Neural cell (in vitro differentiated cells): ENCODE measurements around the gene CD164L2.

Source experiments
- CTCF ChIP-seq: fragments of 450-650 bp; IDR thresholded peaks from 2 replicates; pipeline ENCODE4 v1.5.1; 2014; ENCODE audit warnings: antibody characterized with exemption, mild to moderate bottlenecking, moderate library complexity; ENCODE audit not compliant: poor library complexity, severe bottlenecking
- EP300 ChIP-seq: fragments of 450-650 bp; conservative IDR thresholded peaks from 2 replicates; pipeline ENCODE4 v1.6.1; 2014; ENCODE audit warnings: antibody characterized with exemption, mild to moderate bottlenecking, moderate library complexity; ENCODE audit not compliant: poor library complexity, severe bottlenecking
- EZH2 ChIP-seq: fragments of 200-600, 300-800 bp; shearing (Covaris generic), sonication (generic); IDR thresholded peaks from 2 replicates; pipeline ENCODE4 v1.6.1; 2014; ENCODE audit warnings: antibody characterized with exemption, low read length, borderline replicate concordance, mild to moderate bottlenecking; ENCODE audit not compliant: insufficient read depth, poor library complexity, severe bottlenecking
- MXI1 ChIP-seq: fragments of 450-650 bp; conservative IDR thresholded peaks from 2 replicates; pipeline ENCODE4 v1.6.1; 2014; ENCODE audit warnings: antibody characterized with exemption, mild to moderate bottlenecking; ENCODE audit not compliant: poor library complexity, severe bottlenecking
- POLR2AphosphoS5 ChIP-seq: IDR thresholded peaks from 2 replicates; pipeline ENCODE4 v1.6.1; 2012
- RAD21 ChIP-seq: fragments of 450-650 bp; conservative IDR thresholded peaks from 2 replicates; pipeline ENCODE4 v1.6.1; 2014; ENCODE audit warnings: antibody characterized with exemption, mild to moderate bottlenecking, moderate library complexity
- SMC3 ChIP-seq: fragments of 450-650 bp; conservative IDR thresholded peaks from 2 replicates; pipeline ENCODE4 v1.6.1; 2014; ENCODE audit warnings: antibody characterized with exemption, mild to moderate bottlenecking, moderate library complexity; ENCODE audit not compliant: poor library complexity
- TAF1 ChIP-seq: IDR thresholded peaks from 2 replicates; pipeline ENCODE4 v1.6.1; 2012; ENCODE audit warnings: low read depth

- TF ChIP-seq POLR2AphosphoS5, result no peak
- TF ChIP-seq CTCF, result peak; percentile 90
- peak; percentile 90 for TF ChIP-seq SMC3
- TF ChIP-seq RAD21, result peak; percentile 82
- no peak for TF ChIP-seq EP300
- TF ChIP-seq MXI1, result no peak
- TF ChIP-seq TAF1, result no peak
- no peak for TF ChIP-seq EZH2
Measured at GRCh38 chr1:27395441-27396195, 12.5 kb upstream of the CD164L2 start.
